22Rv1 (cell line): ENCODE measurements around the gene UTP4.

Source experiments
- H3K27ac ChIP-seq: fragments of 450-650 bp; 2 replicates; pipeline ENCODE4 v1.5.1; 2017
- ZFX ChIP-seq: fragments of 450-650 bp; IDR thresholded peaks from 2 replicates; pipeline ENCODE4 v1.6.1; 2017; ENCODE audit warnings: antibody characterized with exemption, borderline replicate concordance
- TF ChIP-seq, protein P1 (sequence below): fragments of 450-650 bp; IDR thresholded peaks from 2 replicates; pipeline ENCODE4 v1.5.1; 2017; ENCODE audit warnings: mild to moderate bottlenecking

The UTP4 gene

GRCh38 chr16:69132424-69133252, at the start of gene UTP4, which contains the start of gene CHTF8:
Gene UTP4, plus strand, starts transcription at chr16:69132649. Its CDS starts 811 bp downstream, at chr16:69133460.
Gene CHTF8, minus strand, starts transcription at chr16:69132588. Its CDS starts 11,130 bp downstream, at chr16:69121458.
- H3K27ac ChIP-seq, result peak within 1 kb of the TSS; percentile 84
- TF ChIP-seq, protein P1, sequence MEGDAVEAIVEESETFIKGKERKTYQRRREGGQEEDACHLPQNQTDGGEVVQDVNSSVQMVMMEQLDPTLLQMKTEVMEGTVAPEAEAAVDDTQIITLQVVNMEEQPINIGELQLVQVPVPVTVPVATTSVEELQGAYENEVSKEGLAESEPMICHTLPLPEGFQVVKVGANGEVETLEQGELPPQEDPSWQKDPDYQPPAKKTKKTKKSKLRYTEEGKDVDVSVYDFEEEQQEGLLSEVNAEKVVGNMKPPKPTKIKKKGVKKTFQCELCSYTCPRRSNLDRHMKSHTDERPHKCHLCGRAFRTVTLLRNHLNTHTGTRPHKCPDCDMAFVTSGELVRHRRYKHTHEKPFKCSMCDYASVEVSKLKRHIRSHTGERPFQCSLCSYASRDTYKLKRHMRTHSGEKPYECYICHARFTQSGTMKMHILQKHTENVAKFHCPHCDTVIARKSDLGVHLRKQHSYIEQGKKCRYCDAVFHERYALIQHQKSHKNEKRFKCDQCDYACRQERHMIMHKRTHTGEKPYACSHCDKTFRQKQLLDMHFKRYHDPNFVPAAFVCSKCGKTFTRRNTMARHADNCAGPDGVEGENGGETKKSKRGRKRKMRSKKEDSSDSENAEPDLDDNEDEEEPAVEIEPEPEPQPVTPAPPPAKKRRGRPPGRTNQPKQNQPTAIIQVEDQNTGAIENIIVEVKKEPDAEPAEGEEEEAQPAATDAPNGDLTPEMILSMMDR, result no peak
- no peak for TF ChIP-seq ZFX

DNA sequence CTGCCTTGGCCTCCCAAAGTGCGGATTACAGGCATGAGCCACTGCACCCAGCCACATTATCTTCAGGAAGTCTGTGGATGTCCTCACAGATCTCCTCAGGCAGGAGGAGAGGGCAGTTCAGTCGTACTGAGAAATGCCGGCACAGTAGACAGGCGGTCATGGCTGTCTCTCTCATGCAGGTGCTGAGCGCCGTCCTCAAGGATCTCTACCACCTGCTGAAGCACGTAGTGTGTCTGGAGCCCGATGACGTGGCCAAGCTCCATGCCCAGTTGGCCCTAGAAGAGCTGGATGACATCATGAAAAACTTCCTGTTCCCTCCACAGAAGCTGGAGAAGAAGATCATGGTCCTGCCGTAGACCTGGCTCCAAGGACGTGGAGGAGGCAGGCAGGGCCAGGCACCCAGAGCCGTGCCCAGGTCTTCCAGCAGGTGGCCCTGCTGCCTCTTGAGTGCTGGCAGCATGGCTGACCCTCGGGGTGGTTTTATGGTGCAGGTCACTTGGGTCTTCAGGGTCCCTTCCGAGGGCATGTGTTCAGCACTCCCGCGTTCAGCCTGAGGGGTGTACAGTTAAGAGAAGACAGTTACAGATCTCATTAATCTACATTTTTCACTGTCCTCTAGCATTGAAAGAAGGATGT, 49.0 kb upstream of the UTP4 start:
- TF ChIP-seq ZFX, result no peak
- TF ChIP-seq, protein P1, result no peak
- H3K27ac ChIP-seq, result no peak overlapping the region

DNA sequence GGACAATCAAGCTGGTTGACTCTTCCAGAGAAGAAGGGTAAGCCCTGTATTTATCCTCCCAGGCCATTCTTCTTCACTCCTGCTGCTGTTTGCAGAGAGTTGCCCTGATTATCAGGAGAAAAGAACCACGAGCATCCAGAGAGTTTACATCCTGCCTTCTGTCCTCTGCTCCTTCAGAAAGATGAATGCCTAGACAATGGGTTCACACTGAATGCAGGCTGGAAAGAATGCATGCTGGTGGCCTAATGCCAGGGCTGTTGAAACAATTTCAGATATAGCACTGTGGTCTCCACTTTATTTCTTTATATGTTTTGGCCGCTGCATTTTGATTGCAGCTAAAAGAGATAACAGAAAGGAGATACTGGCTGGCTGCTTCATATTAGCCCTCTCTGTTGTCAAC, 48.2 kb upstream of the UTP4 start:
- TF ChIP-seq ZFX, result no peak
- TF ChIP-seq, protein P1, result no peak
- no peak overlapping the region for H3K27ac ChIP-seq

DNA sequence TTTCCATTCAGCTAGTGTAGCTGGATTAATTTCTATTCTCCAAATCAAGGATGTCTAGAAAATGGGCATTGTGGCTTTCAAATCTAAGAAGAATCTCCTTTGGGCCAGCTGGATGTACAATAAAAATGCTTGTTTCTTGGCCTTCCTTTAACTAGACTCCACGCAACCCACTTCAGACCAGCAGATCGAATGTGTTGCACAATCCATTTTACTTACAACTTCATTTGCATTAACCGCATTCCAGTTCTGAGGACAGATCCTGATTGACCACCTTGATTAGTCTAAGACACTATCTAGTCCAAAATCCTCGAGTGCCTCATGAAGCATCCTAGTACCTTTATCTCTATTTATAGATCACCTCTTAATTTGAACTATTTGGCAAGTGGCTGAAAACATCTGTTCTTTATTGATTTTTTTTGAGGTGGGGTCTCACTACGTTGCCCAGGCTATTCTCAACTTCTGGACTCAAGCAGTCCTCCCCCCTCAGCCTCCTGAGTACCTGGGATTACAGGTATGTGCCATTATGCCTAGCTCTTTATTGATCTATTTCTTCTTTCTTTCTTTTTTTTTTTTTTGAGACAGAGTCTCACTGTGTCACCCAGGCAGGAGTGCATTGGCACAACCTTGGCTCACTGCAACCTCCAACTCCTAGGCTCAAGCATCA, 47.3 kb upstream of the UTP4 start:
- H3K27ac ChIP-seq, result no peak overlapping the region
- TF ChIP-seq ZFX, result no peak
- TF ChIP-seq, protein P1, result no peak

DNA sequence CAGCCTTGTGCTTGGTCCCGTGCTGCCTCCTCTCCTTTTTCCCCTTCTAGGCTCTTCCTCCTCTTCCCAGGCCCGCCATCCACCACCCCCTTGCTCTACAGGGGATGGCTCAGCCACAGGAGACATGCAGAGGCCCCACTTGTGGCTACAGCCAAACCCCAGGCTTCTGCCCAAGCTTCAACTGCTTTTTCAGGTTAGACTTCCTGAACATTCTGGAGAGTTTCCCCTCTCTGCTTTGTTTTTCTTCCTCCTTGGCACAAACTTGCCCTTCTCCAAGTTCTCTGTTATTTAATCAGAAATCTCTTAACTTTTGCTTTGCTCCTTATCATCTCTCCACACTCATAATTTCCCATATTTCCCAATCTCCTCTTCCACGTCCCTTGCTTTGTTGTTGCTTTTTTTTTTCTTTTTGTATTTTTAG, 45.3 kb upstream of the UTP4 start:
- no peak overlapping the region for H3K27ac ChIP-seq
- TF ChIP-seq, protein P1, result no peak
- TF ChIP-seq ZFX, result no peak

DNA sequence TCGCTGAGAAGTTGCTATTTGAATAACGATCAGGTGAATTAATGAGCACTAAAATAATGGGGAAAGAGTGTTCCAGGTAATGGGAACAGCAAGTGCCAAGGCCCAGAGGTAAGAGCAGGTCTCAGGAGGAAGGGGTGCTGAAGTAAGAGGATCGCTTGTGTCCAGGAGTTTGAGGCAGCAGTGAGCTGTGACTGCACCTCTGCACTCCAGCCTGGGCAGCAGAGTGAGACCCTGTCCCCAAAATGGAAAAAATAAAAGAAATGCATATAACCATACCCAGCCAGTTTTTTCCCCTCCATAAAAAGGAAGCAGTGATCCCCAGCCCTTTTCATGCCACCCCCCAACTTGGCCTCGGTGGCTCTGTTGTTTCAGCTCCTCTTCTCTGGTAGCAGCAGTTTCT, 43.8 kb upstream of the UTP4 start:
- H3K27ac ChIP-seq, result no peak overlapping the region

More for the DNA sequence above, 43.8 kb upstream of the UTP4 start:
- no peak for TF ChIP-seq ZFX
- TF ChIP-seq, protein P1, result no peak
